CD4-positive, alpha-beta T cell (primary cell): Measurements from ENCODE around the gene UBAC2. TPM values are rescaled to one million over a fixed set of nuclear protein-coding genes. Genes with fewer than 3 reads are reported as not detected.

Source experiments
- ATAC-seq: fragments of 200-7000 bp; cut with Tn5 transposase; one replicate; pipeline ENCODE4 v1.10.0; 2022; ENCODE audit warnings: mild to moderate bottlenecking; ENCODE audit not compliant: poor library complexity
- CTCF ChIA-PET: fragments of 350-600 bp; sonication (Branson Sonifier 250); formaldehyde crosslinking; loops from one replicate; lab custom pipeline; 2021; ENCODE audit warnings: antibody characterized with exemption, inconsistent platforms; lab: Charles Lee
- POLR2A ChIA-PET: fragments of 350-600 bp; sonication (Branson Sonifier 250); formaldehyde crosslinking; loops from one replicate; lab custom pipeline; 2021; ENCODE audit warnings: antibody characterized with exemption, inconsistent platforms; lab: Charles Lee
- DNase-seq, 14 experiments: peaks; one replicate each; pipeline ENCODE4 v3.0.0-alpha.2; 2013 to 2020; ENCODE audit warnings: mixed read lengths in 2 of 14
- H3K27ac ChIP-seq, 2 donors: one replicate each; pipeline versions ENCODE4 v1.5.1 to v1.7.0; 2013; ENCODE audit warnings: low read length in 2 of 2, low read depth in 1 of 2, mild to moderate bottlenecking in 1 of 2
- H3K27me3 ChIP-seq, 2 experiments: 1 replicate in 1 of 2; 2 replicates in 1 of 2; pipeline versions ENCODE4 v1.6.1 to v1.7.0; 2013; ENCODE audit warnings: low read length in 2 of 2, control low read depth in 1 of 2, mild to moderate bottlenecking in 1 of 2, moderate library complexity in 1 of 2; ENCODE audit not compliant: insufficient read depth in 2 of 2, control insufficient read depth in 1 of 2
- H3K36me3 ChIP-seq: one replicate; pipeline ENCODE4 v1.6.1; 2013; ENCODE audit warnings: low read length, control low read depth; ENCODE audit not compliant: insufficient read depth
- H3K4me1 ChIP-seq: one replicate; pipeline ENCODE4 v1.6.1; 2013; ENCODE audit warnings: low read length, control low read depth; ENCODE audit not compliant: insufficient read depth
- H3K4me3 ChIP-seq: one replicate; pipeline ENCODE4 v1.5.1; 2013; ENCODE audit warnings: mild to moderate bottlenecking, low read length, moderate library complexity
- H3K9me3 ChIP-seq, 2 experiments: 1 replicate in 1 of 2; 2 replicates in 1 of 2; pipeline versions ENCODE4 v1.6.1 to v1.7.0; 2013; ENCODE audit warnings: low read length in 2 of 2, mild to moderate bottlenecking in 2 of 2, control low read depth in 1 of 2, moderate library complexity in 1 of 2; ENCODE audit not compliant: control insufficient read depth in 1 of 2, insufficient read depth in 1 of 2
- H3K27ac Mint-ChIP-seq: one replicate; pipeline ENCODE4 v1.8.0; 2020; ENCODE audit warnings: mixed read lengths
- H3K27me3 Mint-ChIP-seq: one replicate; pipeline ENCODE4 v1.8.0; 2021; ENCODE audit warnings: mixed read lengths
- H3K36me3 Mint-ChIP-seq: one replicate; pipeline ENCODE4 v1.8.0; 2021; ENCODE audit warnings: low read depth, mixed read lengths
- H3K4me1 Mint-ChIP-seq: one replicate; pipeline ENCODE4 v1.8.0; 2021; ENCODE audit warnings: low read depth, mixed read lengths
- H3K4me3 Mint-ChIP-seq: one replicate; pipeline ENCODE4 v1.8.0; 2020; ENCODE audit warnings: mild to moderate bottlenecking, mixed read lengths
- H3K9me3 Mint-ChIP-seq: one replicate; pipeline ENCODE4 v1.8.0; 2020; ENCODE audit warnings: mixed read lengths
- CTCF ChIP-seq: fragments of 200-600 bp; IDR thresholded peaks from one replicate; pipeline ENCODE4 v1.8.0; 2022; ENCODE audit warnings: antibody characterized with exemption, mild to moderate bottlenecking
- intact Hi-C, 2 experiments: fragments of 100-400 bp; cut with DNase I in 1 of 2; cut with micrococcal nuclease in 1 of 2; formaldehyde crosslinking; loops; one replicate each; pipeline versions ENCODE4 v1.15.1 to v1.9.0; 2023 to 2025; cut with DNase I, micrococcal nuclease
- polyA plus RNA-seq, 2 donors: library from polyadenylated mRNA; unstranded; fragments of 120-200 nt; gene quantifications; one replicate each; pipeline ENCODE4 v1.2.1, GENCODE V29; 2013
- total RNA-seq, 174 experiments: library from RNA in 2 of 174; stranded (reverse) in 2 of 174; gene quantifications; one replicate each; pipeline ENCODE4 v1.2.3 and lab custom pipeline; 2021 to 2026

UBAC2 gene, protein sequence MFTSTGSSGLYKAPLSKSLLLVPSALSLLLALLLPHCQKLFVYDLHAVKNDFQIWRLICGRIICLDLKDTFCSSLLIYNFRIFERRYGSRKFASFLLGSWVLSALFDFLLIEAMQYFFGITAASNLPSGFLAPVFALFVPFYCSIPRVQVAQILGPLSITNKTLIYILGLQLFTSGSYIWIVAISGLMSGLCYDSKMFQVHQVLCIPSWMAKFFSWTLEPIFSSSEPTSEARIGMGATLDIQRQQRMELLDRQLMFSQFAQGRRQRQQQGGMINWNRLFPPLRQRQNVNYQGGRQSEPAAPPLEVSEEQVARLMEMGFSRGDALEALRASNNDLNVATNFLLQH
- 10 to 100 TPM; 59.8 to 67.4 TPM for total RNA-seq
- 74.4 TPM for polyA plus RNA-seq (2013, experiment 1 of 2)
- 75.2 TPM for polyA plus RNA-seq (2013, experiment 2 of 2)
- total RNA-seq (lab: John Stamatoyannopoulos, UW): 31.3 to 111 (median 70.2) reads per million in 172 experiments

DNA sequence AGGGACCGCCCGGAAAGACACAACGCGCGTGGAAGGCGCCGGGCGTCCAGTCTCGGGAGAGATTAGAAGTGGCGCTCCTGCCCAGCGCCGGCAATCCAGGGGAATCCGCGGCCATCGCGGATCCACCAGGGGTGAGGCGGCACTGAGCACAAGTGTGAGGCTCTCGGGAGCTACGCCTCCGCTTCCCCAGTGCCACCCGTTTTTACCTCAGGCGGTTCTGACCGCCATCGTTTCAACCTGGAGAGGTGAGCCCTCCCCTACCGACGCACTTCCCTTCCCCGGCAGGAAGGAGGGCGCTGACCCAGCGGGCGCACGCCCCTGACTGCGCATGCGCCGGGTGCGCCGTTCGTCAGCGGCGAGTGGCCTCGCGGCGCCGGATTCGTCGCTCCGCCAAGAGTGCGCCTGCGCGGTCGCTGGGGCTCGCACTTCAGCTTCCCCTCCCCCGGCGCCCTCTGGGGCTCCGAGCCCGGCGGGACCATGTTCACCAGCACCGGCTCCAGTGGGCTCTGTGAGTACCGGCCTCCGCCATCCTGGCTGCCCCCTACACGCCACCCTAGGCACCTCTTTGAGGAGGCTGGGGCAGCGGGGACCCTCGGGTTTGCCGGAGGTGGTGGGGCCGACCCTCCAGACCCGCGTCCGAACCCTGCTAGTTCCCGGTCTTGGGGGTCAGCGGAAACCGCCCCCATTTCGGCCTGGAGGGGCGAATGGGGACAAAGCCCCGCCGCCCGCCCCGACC, at the start of gene UBAC2:
Gene UBAC2 (plus strand): TSS at position 423 of the 736 bp plus-strand sequence. CDS start 55 bp downstream, at position 478.
- Mint-ChIP-seq H3K27me3 (no peaks in the 10 kb centered on the region), H3K4me1 (peaks cover 67% of the 10 kb centered on the region), H3K36me3 (peaks cover 31% of the 10 kb centered on the region), H3K27ac (peak within 1 kb of the TSS; percentile 93), H3K4me3 (peak within 1 kb of the TSS; percentile 95), H3K9me3 (no peaks in the 10 kb centered on the region)
- DNase-seq (peak; percentile 90 to 100 (median 97)), ATAC-seq (peak; percentile 79)
- Histone ChIP-seq H3K27me3 (no peaks in the 10 kb centered on the region), H3K4me3 (peak within 1 kb of the TSS; percentile 99), H3K4me1 (peaks cover 36% of the 10 kb centered on the region), H3K9me3 (no peaks in the 10 kb centered on the region), H3K27ac (peak within 1 kb of the TSS; percentile 97 to 99), H3K36me3 (peaks cover 4% of the 10 kb centered on the region)
- ChIA-PET POLR2A (interaction anchor here (0.7 to 11.7 kb wide), 50 partner anchors 9 to 410 kb away, joined by 3 to 259 read pairs (median 5); partner anchors contain the start of genes CLYBL, GPR18, GPR183 and TM9SF2), CTCF (interaction anchor here (1.0 to 9.3 kb wide), 12 partner anchors 13 to 236 kb away, joined by 3 to 48 read pairs (median 6); partner anchors contain the start of gene GPR18)
- no peak for TF ChIP-seq CTCF
- intact Hi-C loops: loop anchor here (1.0 to 10.0 kb wide), 6 partner anchors 15 to 404 kb away; partner anchors contain the start of genes CLYBL (in 1 of the 2) and GPR18 (in 1 of the 2)

DNA sequence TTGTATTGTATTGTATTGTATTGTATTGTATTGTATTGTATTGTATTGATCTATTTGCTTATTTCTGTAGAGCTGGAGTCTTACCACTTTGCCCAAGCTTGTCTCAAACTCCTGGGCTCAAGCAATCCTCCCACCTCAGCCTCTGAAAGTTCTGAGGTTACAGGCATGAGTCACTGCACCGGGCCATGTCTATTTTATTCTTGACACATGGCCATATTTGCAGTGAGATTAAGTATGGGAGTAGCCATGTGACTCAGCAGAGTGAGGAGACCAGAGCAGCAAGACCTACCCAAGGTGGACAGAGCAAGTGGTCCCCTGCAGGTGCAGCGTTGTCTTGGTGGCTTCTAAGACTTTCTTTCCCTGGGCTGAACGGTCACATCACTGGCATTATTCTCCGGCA, 49.1 kb upstream of the UBAC2 start:
- CTCF ChIA-PET: no interaction called here

More for the DNA sequence above, 49.1 kb upstream of the UBAC2 start:
- Mint-ChIP-seq H3K4me3 (no peak overlapping the region), H3K4me1 (no peaks in the 10 kb centered on the region), H3K9me3 (no peaks in the 10 kb centered on the region), H3K27ac (no peak overlapping the region), H3K27me3 (no peaks in the 10 kb centered on the region), H3K36me3 (no peaks in the 10 kb centered on the region)
- Histone ChIP-seq H3K36me3 (no peaks in the 10 kb centered on the region), H3K9me3 (no peaks in the 10 kb centered on the region), H3K27ac (no peak overlapping the region), H3K4me1 (no peaks in the 10 kb centered on the region), H3K27me3 (no peaks in the 10 kb centered on the region), H3K4me3 (no peak overlapping the region)
- ATAC-seq: no peak
- no peak for TF ChIP-seq CTCF
- POLR2A ChIA-PET: no interaction called here
- DNase-seq: no peak
- intact Hi-C loops: no loop called here
